NCI-H1417 (cell line): ENCODE measurements around the gene TNIP1.
A peak's percentile ranks its signal among the peaks of the same experiment; 100 is the strongest.

ENCODE experiments used
- DNase-seq, 3 experiments: peaks; one replicate each; lab custom pipeline; 2025; lab: John Stamatoyannopoulos, UW

Gene TNIP1

GRCh38 chr5:151082282-151082902, 1.6 kb upstream of the TNIP1 start:
- DNase-seq, result peak in 2 of 3 experiments; percentile 22 to 25

- DNase-seq, result peak in 1 of 3 experiments; percentile 42
These were observed 822 bp upstream of the TNIP1 start for GRCh38 chr5:151081431-151082281.

GRCh38 chr5:151079838-151080612, 809 bp downstream of the TNIP1 start:
- DNase-seq, result no peak

GRCh38 chr5:151078490-151079262, 2.2 kb downstream of the TNIP1 start:
- no peak for DNase-seq

GRCh38 chr5:151077967-151078366, 2.9 kb downstream of the TNIP1 start:
- no peak for DNase-seq

GRCh38 chr5:151077419-151077818, 3.4 kb downstream of the TNIP1 start:
- no peak for DNase-seq

GRCh38 chr5:151076616-151077015, 4.2 kb downstream of the TNIP1 start:
- no peak for DNase-seq

GRCh38 chr5:151075698-151076331, 5.0 kb downstream of the TNIP1 start:
- no peak for DNase-seq

- DNase-seq, result no peak
These were observed 6.3 kb downstream of the TNIP1 start for GRCh38 chr5:151074557-151074956.

- DNase-seq, result no peak
These were observed 7.6 kb downstream of the TNIP1 start for GRCh38 chr5:151073280-151073679.

GRCh38 chr5:151072630-151073025, 8.2 kb downstream of the TNIP1 start:
- no peak for DNase-seq

GRCh38 chr5:151071848-151072629, 8.8 kb downstream of the TNIP1 start:
- DNase-seq, result no peak

GRCh38 chr5:151071021-151071420, 9.8 kb downstream of the TNIP1 start:
- DNase-seq, result no peak

- DNase-seq, result no peak
These were observed 10.4 kb downstream of the TNIP1 start for GRCh38 chr5:151070449-151070848.

GRCh38 chr5:151068433-151069197, 12.2 kb downstream of the TNIP1 start:
- DNase-seq, result peak in 1 of 3 experiments; percentile 10

- no peak for DNase-seq
These were observed 13.0 kb downstream of the TNIP1 start for GRCh38 chr5:151067632-151068432.

- no peak for DNase-seq
These were observed 13.9 kb downstream of the TNIP1 start for GRCh38 chr5:151066920-151067319.

GRCh38 chr5:151065609-151066008, 15.2 kb downstream of the TNIP1 start:
- no peak for DNase-seq

GRCh38 chr5:151064916-151065499, 15.8 kb downstream of the TNIP1 start:
- no peak for DNase-seq
